ENCODE data around the gene DGKA.
"Not testable (repeated sequence)": the region's sequence is repeated elsewhere in the genome, so short reads cannot be mapped to it uniquely, and the experiment has no call there.

DGKA gene

DNA sequence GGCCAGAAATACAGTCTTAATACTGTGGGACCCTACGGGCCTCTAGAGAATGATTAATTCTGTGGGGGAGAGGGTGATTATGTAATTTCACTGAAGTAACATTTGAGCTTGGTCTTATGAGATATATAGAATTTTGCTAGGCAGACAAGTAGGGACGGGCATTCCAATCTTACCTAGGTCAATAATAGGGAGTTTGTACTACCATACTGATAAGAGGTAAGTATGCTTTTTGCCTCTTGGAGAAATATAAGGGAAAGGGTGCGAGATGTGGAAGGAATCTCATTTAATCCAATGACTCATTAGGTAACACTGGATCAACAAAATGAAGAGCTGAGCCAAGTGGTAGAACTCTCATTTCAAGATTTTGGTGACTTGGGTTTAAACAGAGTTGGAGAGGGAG, 48.1 kb downstream of the DGKA start:
- H3K9ac ChIP-seq (ENCODE audit: low read length), result no peak overlapping the region
- H3K4ac ChIP-seq (ENCODE audit: low read depth, low read length), result no peak overlapping the region
- peaks cover 1% of the 10 kb centered on the region for H3K36me3 ChIP-seq (ENCODE audit: control insufficient read depth, insufficient read depth, low read length)

DNA sequence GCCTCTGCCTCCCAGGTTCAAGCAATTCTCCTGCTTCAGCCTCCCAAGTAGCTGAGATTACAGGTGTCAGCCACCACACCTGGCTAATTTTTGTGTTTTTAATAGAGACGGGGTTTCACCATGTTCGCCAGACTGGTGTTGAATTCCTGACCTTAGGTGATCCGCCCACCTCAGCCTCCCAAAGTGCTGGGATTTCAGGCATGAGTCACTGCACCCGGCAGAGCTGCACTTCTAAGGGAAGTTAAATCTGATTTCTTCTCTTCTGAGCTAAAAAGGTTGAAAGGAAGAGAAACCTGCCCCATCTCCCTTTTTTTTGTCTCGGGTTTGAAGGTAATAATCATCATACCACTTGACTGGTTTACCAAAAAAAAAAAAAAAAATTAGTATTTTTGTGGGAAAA, 50.9 kb downstream of the DGKA start:
- H3K36me3 ChIP-seq (ENCODE audit: control insufficient read depth, insufficient read depth, low read length), result not testable (repeated sequence)
- peak; percentile 13 for DNase-seq
- no CpG with 5 or more reads among the region's 5 CpGs for WGBS (ENCODE audit: extremely low coverage, insufficient coverage, low lambda C conversion rate)

More for the DNA sequence above, 48.1 kb downstream of the DGKA start:
- peaks cover 15% of the 10 kb centered on the region for H3K79me1 ChIP-seq (ENCODE audit: low read length)
- peaks cover 27% of the 10 kb centered on the region for H3K79me2 ChIP-seq (ENCODE audit: control insufficient read depth, insufficient read depth, low read length)
- H2BK5ac ChIP-seq (ENCODE audit: low read length), result no peak overlapping the region
- no peak overlapping the region for H3K4me2 ChIP-seq (ENCODE audit: low read length)
- no peak overlapping the region for H3K18ac ChIP-seq (ENCODE audit: low read length)
- no peaks in the 10 kb centered on the region for H3K27me3 ChIP-seq (ENCODE audit: insufficient read depth, low read length, poor library complexity)
- no peak overlapping the region for H2AK5ac ChIP-seq (ENCODE audit: low read length)
- H4K5ac ChIP-seq (ENCODE audit: low read length), result no peak overlapping the region
- H3K56ac ChIP-seq (ENCODE audit: low read length), result no peak overlapping the region
- no CpG with 5 or more reads among the region's 3 CpGs for WGBS (ENCODE audit: extremely low coverage, insufficient coverage, low lambda C conversion rate)
- H2BK120ac ChIP-seq (ENCODE audit: low read depth, low read length), result no peak overlapping the region
- peaks cover 2% of the 10 kb centered on the region for H3K4me1 ChIP-seq (ENCODE audit: control insufficient read depth, low read depth, low read length)
- no peak overlapping the region for H4K8ac ChIP-seq (ENCODE audit: low read depth, low read length)
- H3K23ac ChIP-seq (ENCODE audit: low read length), result no peak overlapping the region
- no peak overlapping the region for H2BK15ac ChIP-seq (replicated peaks; ENCODE audit: low read depth)
- H3K4me3 ChIP-seq (ENCODE audit: low read length), result no peak overlapping the region
- DNase-seq, result no peak
- no peak overlapping the region for H3K27ac ChIP-seq (ENCODE audit: low read depth, low read length)

DNA sequence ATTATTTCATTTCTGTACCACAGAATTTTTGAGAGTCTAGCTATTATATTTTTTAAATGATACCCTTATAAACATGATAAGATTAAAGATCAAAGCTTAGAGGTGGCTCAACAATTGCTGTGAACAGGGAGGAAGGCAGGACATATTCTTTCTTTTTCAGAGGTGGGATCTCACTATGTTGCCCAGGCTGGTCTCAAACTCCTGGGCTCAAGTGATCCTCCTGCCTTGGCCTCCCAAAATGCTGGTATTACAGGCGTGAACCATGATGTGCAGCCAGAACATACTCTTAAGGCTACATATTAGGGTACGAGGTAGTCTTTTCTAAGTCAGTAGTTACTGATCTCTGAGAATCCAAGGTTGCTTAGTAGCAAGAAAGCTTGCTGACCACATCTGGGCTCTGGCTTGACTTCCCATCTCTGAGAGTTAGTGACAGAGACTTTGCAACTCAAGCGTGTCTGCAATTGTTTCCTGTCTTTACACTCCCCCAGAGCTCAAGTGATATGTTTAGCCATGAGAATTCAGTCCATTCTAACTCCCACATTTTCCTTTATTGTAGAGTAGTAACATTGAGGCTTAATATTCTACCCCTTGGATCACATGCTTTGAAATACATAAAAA, 51.5 kb downstream of the DGKA start:
- no CpG with 5 or more reads among the region's 3 CpGs for WGBS (ENCODE audit: extremely low coverage, insufficient coverage, low lambda C conversion rate)
- H3K4ac ChIP-seq (ENCODE audit: low read depth, low read length), result no peak overlapping the region
- peaks cover 1% of the 10 kb centered on the region for H3K36me3 ChIP-seq (ENCODE audit: control insufficient read depth, insufficient read depth, low read length)

More for the DNA sequence above, 50.9 kb downstream of the DGKA start:
- H3K4me1 ChIP-seq (ENCODE audit: control insufficient read depth, low read depth, low read length); H2BK5ac ChIP-seq (ENCODE audit: low read length); H3K9ac ChIP-seq (ENCODE audit: low read length); H4K5ac ChIP-seq (ENCODE audit: low read length); H3K27me3 ChIP-seq (ENCODE audit: insufficient read depth, low read length, poor library complexity); H3K27ac ChIP-seq (ENCODE audit: low read depth, low read length); H3K56ac ChIP-seq (ENCODE audit: low read length); H2BK120ac ChIP-seq (ENCODE audit: low read depth, low read length); H3K4me2 ChIP-seq (ENCODE audit: low read length); H3K23ac ChIP-seq (ENCODE audit: low read length); H3K4ac ChIP-seq (ENCODE audit: low read depth, low read length); H3K18ac ChIP-seq (ENCODE audit: low read length); H2BK15ac ChIP-seq (replicated peaks; ENCODE audit: low read depth); H4K8ac ChIP-seq (ENCODE audit: low read depth, low read length); H3K4me3 ChIP-seq (ENCODE audit: low read length); H2AK5ac ChIP-seq (ENCODE audit: low read length); H3K79me2 ChIP-seq (ENCODE audit: control insufficient read depth, insufficient read depth, low read length): not testable (repeated sequence)
- H3K79me1 ChIP-seq (ENCODE audit: low read length), result peaks cover 11% of the 10 kb centered on the region

DNA sequence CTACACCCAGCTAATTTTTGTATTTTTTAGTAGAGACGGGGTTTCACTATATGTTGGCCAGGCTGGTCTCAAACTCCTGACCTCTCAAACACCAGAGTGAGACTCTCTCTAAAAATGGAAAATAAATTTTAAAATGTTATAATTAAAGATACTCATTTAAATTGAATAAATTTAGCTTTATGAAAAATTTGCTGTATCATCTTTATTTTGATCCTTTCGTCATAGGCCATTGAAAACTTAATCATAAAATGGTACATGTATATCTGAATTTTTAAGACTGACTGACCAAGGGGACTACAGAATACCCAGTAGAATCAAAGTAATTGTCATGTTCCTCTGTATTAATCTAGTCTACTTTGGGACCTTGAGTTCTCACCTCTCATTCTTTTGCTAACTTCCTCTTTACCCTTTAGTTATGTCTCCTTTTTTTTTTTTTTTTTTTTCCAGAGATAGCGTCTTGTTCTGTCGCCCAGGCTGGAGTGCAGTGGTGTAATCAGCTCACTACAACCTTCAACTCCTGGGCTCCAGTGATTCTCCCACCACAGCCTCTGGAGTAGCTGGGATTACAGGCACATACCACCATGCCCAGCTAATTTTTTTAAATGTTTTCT, 52.4 kb downstream of the DGKA start:
- no peak overlapping the region for H3K4ac ChIP-seq (ENCODE audit: low read depth, low read length)
- H4K5ac ChIP-seq (ENCODE audit: low read length), result no peak overlapping the region
- WGBS (ENCODE audit: extremely low coverage, insufficient coverage, low lambda C conversion rate), result no CpG with 5 or more reads among the region's 4 CpGs
- H2BK5ac ChIP-seq (ENCODE audit: low read length), result no peak overlapping the region
- H4K8ac ChIP-seq (ENCODE audit: low read depth, low read length), result no peak overlapping the region
- H3K4me2 ChIP-seq (ENCODE audit: low read length), result no peak overlapping the region
- no peak overlapping the region for H3K18ac ChIP-seq (ENCODE audit: low read length)
- H3K27me3 ChIP-seq (ENCODE audit: insufficient read depth, low read length, poor library complexity), result no peaks in the 10 kb centered on the region
- no peak overlapping the region for H3K4me3 ChIP-seq (ENCODE audit: low read length)
- H2BK120ac ChIP-seq (ENCODE audit: low read depth, low read length), result no peak overlapping the region
- no peaks in the 10 kb centered on the region for H3K79me2 ChIP-seq (ENCODE audit: control insufficient read depth, insufficient read depth, low read length)
- H3K36me3 ChIP-seq (ENCODE audit: control insufficient read depth, insufficient read depth, low read length), result peaks cover 1% of the 10 kb centered on the region
- no peak overlapping the region for H2AK5ac ChIP-seq (ENCODE audit: low read length)
- no peaks in the 10 kb centered on the region for H3K4me1 ChIP-seq (ENCODE audit: control insufficient read depth, low read depth, low read length)
- H2BK15ac ChIP-seq (replicated peaks; ENCODE audit: low read depth), result no peak overlapping the region
- no peak overlapping the region for H3K27ac ChIP-seq (ENCODE audit: low read depth, low read length)
- no peak overlapping the region for H3K9ac ChIP-seq (ENCODE audit: low read length)
- H3K23ac ChIP-seq (ENCODE audit: low read length), result no peak overlapping the region
- no peak for DNase-seq
- H3K56ac ChIP-seq (ENCODE audit: low read length), result no peak overlapping the region
- peaks cover 9% of the 10 kb centered on the region for H3K79me1 ChIP-seq (ENCODE audit: low read length)

More for the DNA sequence above, 51.5 kb downstream of the DGKA start:
- Histone ChIP-seq H4K8ac (ENCODE audit: low read depth, low read length) (no peak overlapping the region), H2BK15ac (replicated peaks; ENCODE audit: low read depth) (no peak overlapping the region), H3K4me1 (ENCODE audit: control insufficient read depth, low read depth, low read length) (no peaks in the 10 kb centered on the region), H2BK120ac (ENCODE audit: low read depth, low read length) (no peak overlapping the region), H3K79me1 (ENCODE audit: low read length) (peaks cover 11% of the 10 kb centered on the region), H3K4me2 (ENCODE audit: low read length) (no peak overlapping the region), H2AK5ac (ENCODE audit: low read length) (no peak overlapping the region), H3K18ac (ENCODE audit: low read length) (no peak overlapping the region), H3K27me3 (ENCODE audit: insufficient read depth, low read length, poor library complexity) (no peaks in the 10 kb centered on the region), H2BK5ac (ENCODE audit: low read length) (no peak overlapping the region), H3K4me3 (ENCODE audit: low read length) (no peak overlapping the region), H3K56ac (ENCODE audit: low read length) (no peak overlapping the region), H4K5ac (ENCODE audit: low read length) (no peak overlapping the region), H3K9ac (ENCODE audit: low read length) (no peak overlapping the region), H3K23ac (ENCODE audit: low read length) (no peak overlapping the region), H3K79me2 (ENCODE audit: control insufficient read depth, insufficient read depth, low read length) (peaks cover 5% of the 10 kb centered on the region), H3K27ac (ENCODE audit: low read depth, low read length) (no peak overlapping the region)
- DNase-seq, result no peak

DNA sequence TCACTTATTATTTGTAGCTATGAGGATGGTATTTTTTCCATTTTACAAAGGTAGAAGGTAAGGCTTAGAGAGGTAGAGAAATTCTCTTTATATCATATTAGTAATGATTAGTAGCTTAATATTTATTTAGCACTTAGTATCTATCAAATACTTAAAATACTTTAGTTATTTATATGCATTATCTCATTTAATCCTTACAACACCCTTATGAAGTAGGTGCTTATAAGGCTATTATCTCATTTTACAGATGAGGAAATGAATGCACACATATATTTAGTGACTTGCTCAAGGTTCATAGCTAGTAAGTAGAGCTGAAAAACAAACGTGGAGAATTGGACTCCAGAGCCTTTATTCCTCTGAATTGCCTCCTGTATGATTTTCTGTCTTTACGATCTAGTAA, 53.9 kb downstream of the DGKA start:
- Histone ChIP-seq H3K18ac (ENCODE audit: low read length) (no peak overlapping the region), H3K56ac (ENCODE audit: low read length) (no peak overlapping the region), H2BK120ac (ENCODE audit: low read depth, low read length) (no peak overlapping the region), H3K4ac (ENCODE audit: low read depth, low read length) (no peak overlapping the region), H2AK5ac (ENCODE audit: low read length) (no peak overlapping the region), H3K27ac (ENCODE audit: low read depth, low read length) (no peak overlapping the region), H3K23ac (ENCODE audit: low read length) (no peak overlapping the region), H3K9ac (ENCODE audit: low read length) (no peak overlapping the region), H3K36me3 (ENCODE audit: control insufficient read depth, insufficient read depth, low read length) (peaks cover 3% of the 10 kb centered on the region), H3K79me2 (ENCODE audit: control insufficient read depth, insufficient read depth, low read length) (no peaks in the 10 kb centered on the region), H2BK5ac (ENCODE audit: low read length) (no peak overlapping the region), H3K79me1 (ENCODE audit: low read length) (peaks cover 7% of the 10 kb centered on the region), H3K27me3 (ENCODE audit: insufficient read depth, low read length, poor library complexity) (no peaks in the 10 kb centered on the region), H3K4me2 (ENCODE audit: low read length) (no peak overlapping the region), H3K4me3 (ENCODE audit: low read length) (no peak overlapping the region), H4K8ac (ENCODE audit: low read depth, low read length) (no peak overlapping the region), H3K4me1 (ENCODE audit: control insufficient read depth, low read depth, low read length) (no peaks in the 10 kb centered on the region), H4K5ac (ENCODE audit: low read length) (no peak overlapping the region), H2BK15ac (replicated peaks; ENCODE audit: low read depth) (no peak overlapping the region)
- WGBS (ENCODE audit: extremely low coverage, insufficient coverage, low lambda C conversion rate), result no CpG with 5 or more reads among the region's 2 CpGs
- DNase-seq, result no peak

DNA sequence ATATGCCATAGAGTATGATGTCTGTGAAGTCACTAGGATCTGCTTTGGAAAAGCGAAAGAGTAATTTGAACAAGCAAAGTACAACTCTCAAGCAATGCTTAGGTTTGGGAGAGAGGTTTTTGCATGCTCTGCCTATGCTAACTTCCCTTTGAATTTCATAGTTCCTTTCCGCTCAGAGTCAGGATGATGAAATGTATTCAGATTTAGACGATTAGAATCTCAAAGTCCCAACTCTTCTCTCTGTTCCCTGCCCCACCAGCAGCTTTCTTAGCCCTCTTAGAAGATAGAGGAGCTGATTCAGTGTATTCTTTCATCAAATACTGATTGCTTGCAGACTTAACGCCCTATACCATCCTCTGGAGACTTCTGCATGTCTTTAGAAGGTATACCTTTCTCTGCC, 54.4 kb downstream of the DGKA start:
- Histone ChIP-seq H3K36me3 (ENCODE audit: control insufficient read depth, insufficient read depth, low read length) (peaks cover 4% of the 10 kb centered on the region), H3K4me3 (ENCODE audit: low read length) (no peak overlapping the region), H3K4ac (ENCODE audit: low read depth, low read length) (no peak overlapping the region), H3K79me1 (ENCODE audit: low read length) (peaks cover 7% of the 10 kb centered on the region), H2BK120ac (ENCODE audit: low read depth, low read length) (no peak overlapping the region), H3K23ac (ENCODE audit: low read length) (no peak overlapping the region), H4K8ac (ENCODE audit: low read depth, low read length) (no peak overlapping the region), H3K79me2 (ENCODE audit: control insufficient read depth, insufficient read depth, low read length) (no peaks in the 10 kb centered on the region), H3K9ac (ENCODE audit: low read length) (no peak overlapping the region), H3K27ac (ENCODE audit: low read depth, low read length) (no peak overlapping the region), H3K56ac (ENCODE audit: low read length) (no peak overlapping the region), H3K18ac (ENCODE audit: low read length) (no peak overlapping the region), H4K5ac (ENCODE audit: low read length) (no peak overlapping the region), H3K4me1 (ENCODE audit: control insufficient read depth, low read depth, low read length) (no peaks in the 10 kb centered on the region), H3K27me3 (ENCODE audit: insufficient read depth, low read length, poor library complexity) (no peaks in the 10 kb centered on the region), H3K4me2 (ENCODE audit: low read length) (no peak overlapping the region), H2AK5ac (ENCODE audit: low read length) (no peak overlapping the region), H2BK15ac (replicated peaks; ENCODE audit: low read depth) (no peak overlapping the region), H2BK5ac (ENCODE audit: low read length) (no peak overlapping the region)
- WGBS (ENCODE audit: extremely low coverage, insufficient coverage, low lambda C conversion rate), result no CpG with 5 or more reads among the region's 4 CpGs
- no peak for DNase-seq
